ENCODE data around the gene IP6K2.

IP6K2 gene

DNA sequence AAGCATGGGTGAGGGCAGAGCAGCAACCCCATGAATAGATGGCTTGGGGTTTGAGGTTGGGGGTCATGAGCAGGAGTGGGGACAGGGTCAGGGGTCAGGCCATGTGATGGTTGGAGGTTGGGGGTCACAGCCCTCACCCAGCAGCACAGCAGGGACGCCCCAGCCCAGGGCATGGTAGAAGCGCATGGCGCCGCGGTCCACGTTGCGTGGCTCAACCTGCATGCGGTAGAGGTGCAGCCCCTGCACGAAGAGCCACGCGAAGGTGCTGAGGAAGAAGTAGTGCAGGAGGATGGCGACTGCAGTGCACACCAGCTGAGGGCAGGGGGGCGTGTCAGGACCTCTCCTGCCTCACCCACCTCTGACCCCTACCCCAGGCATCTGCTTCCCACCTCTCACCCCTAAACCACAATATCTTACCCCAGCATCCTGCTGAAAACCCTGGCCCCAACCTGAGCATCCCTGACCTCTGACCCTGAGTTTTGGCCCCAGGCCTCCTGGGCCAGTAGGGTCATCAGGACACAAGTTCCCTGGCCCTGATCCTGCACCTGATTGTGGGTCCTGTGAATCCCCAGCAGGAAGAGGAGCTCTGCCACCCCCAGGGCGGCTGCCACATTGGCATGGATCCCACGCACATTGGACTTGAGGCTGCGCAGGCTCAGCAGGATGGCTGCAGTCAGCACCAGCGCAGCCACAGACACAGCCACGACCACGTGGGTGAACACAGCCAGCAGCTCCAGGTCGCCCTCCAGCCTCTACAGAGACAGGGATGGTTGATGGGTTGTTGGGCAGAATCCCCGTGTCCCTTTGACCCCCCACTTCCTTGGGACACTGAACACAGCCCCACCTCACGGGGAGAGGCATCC is 71.9 kb downstream of the IP6K2 start:
- no peak for DNase-seq (ENCODE audit: insufficient read length, low spot score)
- FAIRE-seq, result no peak
- TF ChIP-seq, protein P1, sequence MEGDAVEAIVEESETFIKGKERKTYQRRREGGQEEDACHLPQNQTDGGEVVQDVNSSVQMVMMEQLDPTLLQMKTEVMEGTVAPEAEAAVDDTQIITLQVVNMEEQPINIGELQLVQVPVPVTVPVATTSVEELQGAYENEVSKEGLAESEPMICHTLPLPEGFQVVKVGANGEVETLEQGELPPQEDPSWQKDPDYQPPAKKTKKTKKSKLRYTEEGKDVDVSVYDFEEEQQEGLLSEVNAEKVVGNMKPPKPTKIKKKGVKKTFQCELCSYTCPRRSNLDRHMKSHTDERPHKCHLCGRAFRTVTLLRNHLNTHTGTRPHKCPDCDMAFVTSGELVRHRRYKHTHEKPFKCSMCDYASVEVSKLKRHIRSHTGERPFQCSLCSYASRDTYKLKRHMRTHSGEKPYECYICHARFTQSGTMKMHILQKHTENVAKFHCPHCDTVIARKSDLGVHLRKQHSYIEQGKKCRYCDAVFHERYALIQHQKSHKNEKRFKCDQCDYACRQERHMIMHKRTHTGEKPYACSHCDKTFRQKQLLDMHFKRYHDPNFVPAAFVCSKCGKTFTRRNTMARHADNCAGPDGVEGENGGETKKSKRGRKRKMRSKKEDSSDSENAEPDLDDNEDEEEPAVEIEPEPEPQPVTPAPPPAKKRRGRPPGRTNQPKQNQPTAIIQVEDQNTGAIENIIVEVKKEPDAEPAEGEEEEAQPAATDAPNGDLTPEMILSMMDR (IDR thresholded peaks at IDR 0.05; ENCODE audit: insufficient read depth, missing control alignments), result no peak

- DNase-seq (ENCODE audit: insufficient read length, low spot score) (no peak), FAIRE-seq (no peak)
- TF ChIP-seq, protein P1 (IDR thresholded peaks at IDR 0.05; ENCODE audit: insufficient read depth, missing control alignments), result no peak
These were observed 74.4 kb downstream of the IP6K2 start for GRCh38 chr3:48642605-48643004.

GRCh38 chr3:48641396-48641795 is 75.6 kb downstream of the IP6K2 start:
- DNase-seq (ENCODE audit: insufficient read length, low spot score), result no peak
- TF ChIP-seq, protein P1 (IDR thresholded peaks at IDR 0.05; ENCODE audit: insufficient read depth, missing control alignments), result no peak
- FAIRE-seq, result no peak

DNA sequence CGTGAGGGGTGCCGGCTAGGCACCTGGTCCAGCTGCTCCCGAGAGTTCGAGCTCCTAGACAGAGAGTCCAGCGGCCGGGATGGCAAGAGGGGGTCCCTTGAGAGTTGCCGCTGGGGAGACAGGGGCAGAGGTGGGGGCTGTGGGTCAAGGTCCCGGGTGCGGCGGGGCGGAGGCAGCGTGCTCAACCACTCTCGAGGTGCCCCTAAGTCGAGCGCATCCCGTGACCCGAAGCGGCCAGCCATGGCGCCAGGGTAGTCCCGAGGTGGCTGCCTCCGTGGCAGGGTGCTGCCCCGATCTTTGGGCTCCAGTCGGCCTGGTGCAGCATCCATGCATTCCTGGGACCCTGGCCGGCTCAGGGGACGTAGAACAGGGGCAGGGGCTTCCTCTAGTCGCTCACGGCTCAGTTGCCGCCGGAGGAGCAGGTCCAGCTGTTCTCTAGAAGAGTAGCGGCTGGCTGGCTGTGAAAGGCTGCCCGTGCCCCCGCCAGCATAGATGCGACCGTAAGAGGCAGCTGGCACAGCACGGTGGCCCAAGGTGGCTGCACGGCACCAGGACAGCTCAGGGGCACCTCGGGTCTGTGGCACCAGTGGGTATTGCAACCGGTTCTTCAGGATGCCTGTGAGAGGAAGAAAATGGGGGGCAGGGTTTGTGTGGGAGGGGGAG is 76.9 kb downstream of the IP6K2 start:
- FAIRE-seq, result no peak
- TF ChIP-seq, protein P1 (IDR thresholded peaks at IDR 0.05; ENCODE audit: insufficient read depth, missing control alignments), result no peak
- no peak for DNase-seq (ENCODE audit: insufficient read length, low spot score)

All from D721Med (cell line).